Coronary artery (tissue), 2 donors: ENCODE measurements around the gene PPHLN1.

Source experiments
- DNase-seq: peaks from one replicate; pipeline ENCODE4 v3.0.0-alpha.2; 2017; ENCODE audit warnings: low spot score
- H3K27ac ChIP-seq, 2 donors: fragments of 200-600 bp; sonication (generic); one replicate each; pipeline ENCODE4 v1.5.1; 2016 to 2019
- H3K4me3 ChIP-seq: fragments of 200-600 bp; sonication (generic); 2 replicates; pipeline ENCODE4 v1.5.1; 2016; ENCODE audit warnings: mild to moderate bottlenecking, moderate library complexity
- TF ChIP-seq, protein P1 (sequence below): fragments of 200-600 bp; sonication (generic); IDR thresholded peaks from one replicate; pipeline ENCODE4 v1.5.1; 2019; ENCODE audit warnings: antibody characterized with exemption

Gene PPHLN1

DNA sequence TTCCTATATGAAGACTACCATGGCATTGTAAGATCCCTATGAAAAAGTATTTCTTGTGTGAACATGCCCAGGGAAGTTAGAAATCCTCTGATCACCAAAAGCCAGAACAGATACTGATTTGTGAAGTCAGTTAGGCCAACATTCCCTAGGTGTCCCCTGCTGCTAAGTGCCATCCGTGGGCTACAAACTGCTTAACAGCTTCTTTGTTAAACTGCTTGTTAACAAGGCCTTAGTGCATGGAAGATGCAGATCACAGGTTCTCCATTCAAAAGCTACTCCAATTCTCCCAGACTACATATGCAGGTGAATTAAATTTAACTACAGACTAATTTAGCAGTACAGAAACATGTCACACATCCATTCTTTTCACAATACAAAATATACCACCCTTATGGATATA is 155.4 kb downstream of the PPHLN1 start:
- TF ChIP-seq, protein P1, sequence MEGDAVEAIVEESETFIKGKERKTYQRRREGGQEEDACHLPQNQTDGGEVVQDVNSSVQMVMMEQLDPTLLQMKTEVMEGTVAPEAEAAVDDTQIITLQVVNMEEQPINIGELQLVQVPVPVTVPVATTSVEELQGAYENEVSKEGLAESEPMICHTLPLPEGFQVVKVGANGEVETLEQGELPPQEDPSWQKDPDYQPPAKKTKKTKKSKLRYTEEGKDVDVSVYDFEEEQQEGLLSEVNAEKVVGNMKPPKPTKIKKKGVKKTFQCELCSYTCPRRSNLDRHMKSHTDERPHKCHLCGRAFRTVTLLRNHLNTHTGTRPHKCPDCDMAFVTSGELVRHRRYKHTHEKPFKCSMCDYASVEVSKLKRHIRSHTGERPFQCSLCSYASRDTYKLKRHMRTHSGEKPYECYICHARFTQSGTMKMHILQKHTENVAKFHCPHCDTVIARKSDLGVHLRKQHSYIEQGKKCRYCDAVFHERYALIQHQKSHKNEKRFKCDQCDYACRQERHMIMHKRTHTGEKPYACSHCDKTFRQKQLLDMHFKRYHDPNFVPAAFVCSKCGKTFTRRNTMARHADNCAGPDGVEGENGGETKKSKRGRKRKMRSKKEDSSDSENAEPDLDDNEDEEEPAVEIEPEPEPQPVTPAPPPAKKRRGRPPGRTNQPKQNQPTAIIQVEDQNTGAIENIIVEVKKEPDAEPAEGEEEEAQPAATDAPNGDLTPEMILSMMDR: no peak
- Histone ChIP-seq H3K27ac (peak overlapping the region in 1 of 2 donors; percentile 89), H3K4me3 (no peak overlapping the region)

DNA sequence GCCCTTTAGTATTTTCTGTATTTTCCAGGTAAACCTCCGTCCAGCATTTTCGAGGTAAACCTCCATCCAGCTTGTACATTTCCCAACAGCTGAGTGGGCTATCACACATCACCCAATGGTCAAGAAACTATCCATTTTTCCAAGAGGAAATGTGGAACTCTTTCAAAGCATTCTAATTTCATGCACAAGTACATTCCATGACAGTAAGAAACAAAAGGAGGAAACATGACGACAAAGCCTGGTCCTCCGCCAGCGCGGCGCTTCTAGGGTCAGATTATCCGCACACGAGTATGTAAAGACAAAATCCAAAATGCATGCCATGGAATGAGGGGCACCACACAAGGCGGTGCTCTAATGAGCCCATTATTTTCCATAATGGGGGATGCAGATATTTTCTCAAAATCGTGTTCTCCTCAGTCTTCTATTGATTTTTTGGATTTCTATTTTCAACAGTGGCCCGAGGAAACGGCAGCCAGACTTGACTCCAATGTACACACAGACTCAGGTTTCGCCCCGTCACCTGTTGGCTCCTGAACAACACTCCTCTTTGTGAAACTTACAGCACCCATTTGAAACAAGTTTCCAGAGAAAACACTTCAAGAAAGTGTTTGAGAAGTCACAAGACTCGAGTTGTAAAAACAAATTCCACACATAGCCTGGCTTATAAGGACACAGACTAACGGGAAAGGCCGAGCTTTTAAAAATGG is 156.2 kb downstream of the PPHLN1 start:
- Histone ChIP-seq H3K27ac (peak overlapping the region; percentile 73 to 89), H3K4me3 (peak overlapping the region; percentile 85)
- DNase-seq: no peak
- TF ChIP-seq, protein P1: no peak

More for the DNA sequence above, 155.4 kb downstream of the PPHLN1 start:
- no peak for DNase-seq

DNA sequence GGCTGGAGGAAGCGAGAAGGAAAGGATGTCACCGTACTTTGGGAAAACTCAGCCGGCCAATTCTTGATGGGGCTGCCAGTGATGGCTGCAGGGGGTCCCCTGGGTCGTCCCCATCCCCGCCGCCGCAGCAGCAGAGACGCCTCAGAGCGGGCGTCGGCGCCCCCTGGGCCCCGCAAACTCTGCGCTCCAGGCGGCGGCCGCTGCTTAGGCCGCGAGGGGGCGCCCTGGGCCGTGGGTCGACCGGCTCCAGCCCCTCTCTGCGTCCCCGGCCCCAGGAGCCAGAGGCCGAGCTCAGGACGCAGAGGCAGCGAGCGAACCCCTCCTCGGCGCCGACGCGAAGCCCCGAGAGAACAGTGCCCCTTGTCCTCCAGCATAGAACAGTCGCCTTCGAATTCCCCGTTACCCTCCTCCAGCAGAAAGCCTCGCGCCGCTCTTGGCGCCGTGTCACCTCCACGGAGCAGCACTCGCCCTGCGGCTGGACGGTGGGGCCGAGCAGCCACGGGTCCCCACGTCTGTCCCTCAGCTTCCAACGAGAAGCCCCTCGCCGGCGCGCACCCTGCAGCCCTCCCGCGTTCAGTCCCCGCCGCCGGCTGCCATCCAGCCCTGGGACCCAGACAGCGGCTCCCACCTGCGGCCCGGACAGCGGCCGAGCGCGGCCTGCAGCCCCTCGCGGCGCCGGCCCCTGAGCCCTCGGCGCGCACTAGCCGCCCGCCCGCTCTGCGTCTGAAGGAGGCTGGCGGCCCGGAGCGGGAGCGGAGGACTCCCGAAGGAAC is 157.0 kb downstream of the PPHLN1 start:
- TF ChIP-seq, protein P1: peak; percentile 94
- Histone ChIP-seq H3K4me3 (peak overlapping the region; percentile 85), H3K27ac (peak overlapping the region; percentile 73 to 89)
- peak; percentile 74 for DNase-seq

DNA sequence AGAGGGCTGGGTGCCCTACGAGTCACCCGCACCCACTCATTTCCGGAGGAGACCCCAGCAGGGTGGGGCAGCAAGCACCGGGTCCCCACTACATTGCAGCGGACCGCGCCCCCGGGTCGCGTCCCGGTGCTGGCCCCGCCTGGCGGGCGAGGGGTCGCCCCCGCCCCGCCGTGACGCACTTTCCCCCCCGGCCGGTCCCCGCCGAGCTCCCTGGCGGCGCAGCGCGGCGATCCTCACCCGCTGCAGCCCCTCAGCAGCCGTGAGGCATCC is 157.5 kb downstream of the PPHLN1 start:
- Histone ChIP-seq H3K27ac (peak overlapping the region; percentile 73 to 89), H3K4me3 (peak overlapping the region; percentile 85)
- TF ChIP-seq, protein P1: no peak
- DNase-seq: no peak

DNA sequence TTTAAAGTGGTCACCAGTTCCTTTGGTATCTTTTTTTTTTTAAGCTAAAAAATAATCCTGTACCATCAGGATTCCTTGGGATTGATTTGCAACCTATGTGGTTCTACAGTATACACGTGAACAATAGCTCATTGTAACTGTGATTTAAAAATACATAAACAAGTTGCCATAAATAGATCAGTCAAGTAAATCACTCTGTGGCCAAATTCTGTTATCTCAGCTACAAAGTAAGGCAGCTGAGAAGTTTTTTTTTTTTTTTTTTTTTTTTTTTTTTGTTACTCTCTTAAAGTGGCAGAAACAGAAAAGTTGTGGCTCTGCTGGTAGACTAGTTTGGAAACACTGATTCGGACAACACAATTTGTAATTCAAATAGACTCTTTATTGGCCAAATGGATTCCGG is 159.0 kb downstream of the PPHLN1 start:
- TF ChIP-seq, protein P1: no peak
- Histone ChIP-seq H3K27ac (no peak overlapping the region), H3K4me3 (no peak overlapping the region)
- no peak for DNase-seq

- Histone ChIP-seq H3K27ac (no peak overlapping the region), H3K4me3 (no peak overlapping the region)
- TF ChIP-seq, protein P1: no peak
- no peak for DNase-seq
Measured at GRCh38 chr12:42485823-42486222, 159.9 kb downstream of the PPHLN1 start.

- TF ChIP-seq, protein P1: no peak
- Histone ChIP-seq H3K27ac (no peak overlapping the region), H3K4me3 (no peak overlapping the region)
- no peak for DNase-seq
Measured at GRCh38 chr12:42486407-42486806, 160.4 kb downstream of the PPHLN1 start.
